HCT116 (cell line): ENCODE measurements around the gene FLACC1. TPM values are rescaled to one million over a fixed set of nuclear protein-coding genes. Genes with fewer than 3 reads are reported as not detected.

ENCODE experiments used
- ATAC-seq: fragments of 200-7000 bp; cut with Tn5 transposase; 2 replicates; pipeline ENCODE4 v1.9.1; 2020; ENCODE audit warnings: mild to moderate bottlenecking, moderate library complexity
- BruUV-seq: library from RNA; stranded (reverse); fragments of 400-500 nt; replicated peaks from 2 replicates; lab custom pipeline; 2021; lab: Mats Ljungman, UMichigan
- CTCF ChIA-PET: fragments of 300-600 bp; sonication (Branson Sonifier 250); formaldehyde crosslinking; loops from one replicate; lab custom pipeline; 2021; ENCODE audit warnings: antibody characterized with exemption; lab: Charles Lee
- POLR2A ChIA-PET: fragments of 300-600, 350-600 bp; sonication (Branson Sonifier 250); formaldehyde crosslinking; loops from one replicate; lab custom pipeline; 2021; ENCODE audit warnings: antibody characterized with exemption; lab: Charles Lee
- RAD21 ChIA-PET, 2 experiments: fragments of 300-600 bp; sonication (Branson Sonifier 250); formaldehyde crosslinking; loops; one replicate each; lab custom pipeline; 2023; ENCODE audit warnings: low total read pairs in 2 of 2; ENCODE audit not compliant: uncharacterized antibody in 2 of 2, unreplicated experiment in 2 of 2, low non-redundant PET in 1 of 2; lab: Charles Lee
- DNase-seq: peaks from one replicate; pipeline ENCODE4 v3.0.0-alpha.2; 2010; ENCODE audit warnings: low read depth, low spot score
- H2AFZ ChIP-seq: fragments of 200-600 bp; shearing (Covaris generic), sonication (generic); 2 replicates; pipeline ENCODE4 v1.6.1; 2017; ENCODE audit warnings: low read depth, mixed run types, mixed read lengths, antibody characterized with exemption, low read length; ENCODE audit not compliant: poor library complexity, severe bottlenecking
- H3K27ac ChIP-seq: 2 replicates; pipeline ENCODE4 v1.5.1; 2012; ENCODE audit warnings: low read depth, low read length
- H3K27me3 ChIP-seq: fragments of 200-600 bp; sonication (generic); 2 replicates; pipeline ENCODE4 v1.6.1; 2016; ENCODE audit warnings: mixed run types, low read length, mixed read lengths; ENCODE audit not compliant: insufficient read depth
- H3K36me3 ChIP-seq, 2 experiments: fragments of 200-500 bp in 1 of 2; fragments of 200-600 bp in 1 of 2; sonication (Bioruptor generic) in 1 of 2; sonication (generic) in 1 of 2; 2 replicates each; pipeline versions ENCODE4 v1.5.1 to v1.6.1; 2014 to 2016; ENCODE audit warnings: low read length in 2 of 2, inconsistent platforms in 1 of 2, mixed read lengths in 1 of 2, mixed run types in 1 of 2; ENCODE audit not compliant: insufficient read depth in 2 of 2, control insufficient read depth in 1 of 2
- H3K4me1 ChIP-seq, 2 experiments: fragments of 200-600 bp in 1 of 2; sonication (generic) in 1 of 2; 2 replicates each; pipeline versions ENCODE4 v1.5.1 to v1.6.1; 2012 to 2017; ENCODE audit warnings: low read length in 2 of 2, inconsistent platforms in 1 of 2, mild to moderate bottlenecking in 1 of 2, mixed read lengths in 1 of 2, mixed run types in 1 of 2, moderate library complexity in 1 of 2; ENCODE audit not compliant: insufficient read depth in 2 of 2, control insufficient read depth in 1 of 2
- H3K4me2 ChIP-seq: fragments of 200-600 bp; sonication (generic); 2 replicates; pipeline ENCODE4 v1.6.1; 2017; ENCODE audit warnings: mixed run types, low read length, mixed read lengths
- H3K4me3 ChIP-seq, 2 experiments: fragments of 200-600 bp in 1 of 2; sonication (generic) in 1 of 2; replicated peaks in 1 of 2; 2 replicates each; pipeline ENCODE4 v1.5.1; 2011 to 2016; ENCODE audit warnings: low read length in 2 of 2, control low read depth in 1 of 2, low read depth in 1 of 2, mild to moderate bottlenecking in 1 of 2, mixed read lengths in 1 of 2, mixed run types in 1 of 2
- H3K79me2 ChIP-seq: fragments of 200-600 bp; sonication (generic); 2 replicates; pipeline ENCODE4 v1.6.1; 2017; ENCODE audit warnings: mild to moderate bottlenecking, mixed run types, low read length, moderate library complexity, mixed read lengths; ENCODE audit not compliant: insufficient read depth
- H3K9ac ChIP-seq: fragments of 200-600 bp; sonication (generic); 2 replicates; pipeline ENCODE4 v1.6.1; 2016; ENCODE audit warnings: low read length, mixed read lengths
- H3K9me2 ChIP-seq: fragments of 200-600 bp; sonication (generic), shearing (Covaris generic); 2 replicates; pipeline ENCODE4 v1.6.1; 2017; ENCODE audit warnings: mixed run types, mild to moderate bottlenecking, moderate library complexity; ENCODE audit not compliant: insufficient read depth
- H3K9me3 ChIP-seq, 2 experiments: fragments of 200-500 bp in 1 of 2; fragments of 200-600 bp in 1 of 2; sonication (Bioruptor generic) in 1 of 2; sonication (generic) in 1 of 2; 2 replicates each; pipeline ENCODE4 v1.6.1; 2014 to 2017; ENCODE audit warnings: low read length in 2 of 2, mixed read lengths in 2 of 2, inconsistent platforms in 1 of 2, low read depth in 1 of 2, mild to moderate bottlenecking in 1 of 2, mixed run types in 1 of 2, moderate library complexity in 1 of 2; ENCODE audit not compliant: control insufficient read depth in 1 of 2, insufficient read depth in 1 of 2
- H4K20me1 ChIP-seq: fragments of 200-600 bp; sonication (generic), shearing (Covaris generic); 2 replicates; pipeline ENCODE4 v1.6.1; 2017; ENCODE audit warnings: mixed run types, mild to moderate bottlenecking, moderate library complexity; ENCODE audit not compliant: insufficient read depth
- EZH2phosphoT487 ChIP-seq: fragments of 200-600 bp; IDR thresholded peaks from 2 replicates; pipeline ENCODE4 v1.6.1; 2018; ENCODE audit warnings: antibody characterized with exemption, borderline replicate concordance
- RAD21 ChIP-seq: IDR thresholded peaks from 2 replicates; pipeline ENCODE4 v1.6.1; 2012; ENCODE audit warnings: low read depth, mild to moderate bottlenecking
- intact Hi-C: fragments of 100-400 bp; cut with micrococcal nuclease; formaldehyde crosslinking; loops from 2 replicates; pipeline ENCODE4 v1.10.0; 2022
- total RNA-seq: library from RNA; stranded (reverse); gene quantifications from one replicate; pipeline ENCODE4 v1.2.1, GENCODE V29; 2021; ENCODE audit not compliant: unreplicated experiment
- TF ChIP-seq, protein P1 (sequence below), 3 experiments: fragments of 200-600 bp in 1 of 3; sonication (generic) in 1 of 3; IDR thresholded peaks in 2 of 3; conservative IDR thresholded peaks in 1 of 3; 2 replicates each; pipeline ENCODE4 v1.5.1; 2012 to 2017; ENCODE audit warnings: low read depth in 2 of 3, low read length in 2 of 3, antibody characterized with exemption in 1 of 3, borderline replicate concordance in 1 of 3, control low read depth in 1 of 3, mild to moderate bottlenecking in 1 of 3, mixed read lengths in 1 of 3, mixed run types in 1 of 3, moderate library complexity in 1 of 3; ENCODE audit not compliant: insufficient read depth in 1 of 3
- TF ChIP-seq, protein P2 (sequence below): IDR thresholded peaks from 2 replicates; pipeline ENCODE4 v1.6.1; 2011; ENCODE audit warnings: mild to moderate bottlenecking, low read length, moderate library complexity; ENCODE audit not compliant: insufficient replicate concordance; ENCODE audit errors: extremely low read depth

Gene FLACC1
- total RNA-seq, 1 experiment from 2014 or later = 0.74 TPM

DNA sequence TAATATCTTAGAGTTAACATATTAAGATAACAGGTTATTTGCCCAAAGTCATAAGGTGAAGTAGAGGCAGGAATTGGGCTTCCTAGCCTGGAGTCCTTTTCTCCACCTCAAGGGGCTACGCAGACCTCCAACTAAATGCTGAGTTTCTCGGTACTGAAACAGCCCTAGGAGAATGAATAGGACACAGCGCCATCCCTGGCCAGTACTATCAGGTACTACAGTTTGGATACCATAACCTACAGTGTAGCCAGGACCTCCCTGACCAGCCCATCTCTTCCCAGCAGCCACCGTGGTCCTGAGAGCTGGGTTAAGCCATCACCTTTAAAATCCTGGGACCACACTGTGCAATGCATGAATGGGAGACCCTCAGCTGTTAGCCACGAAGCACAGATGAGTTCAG, 81.2 kb downstream of the FLACC1 start:
- no peak for DNase-seq
- Histone ChIP-seq H3K27ac (no peak overlapping the region), H3K27me3 (no peaks in the 10 kb centered on the region), H2AFZ (no peak overlapping the region), H3K36me3 (peaks cover 21 to 22% of the 10 kb centered on the region in 2 experiments), H3K4me3 (no peak overlapping the region), H3K79me2 (no peaks in the 10 kb centered on the region), H3K9me3 (no peaks in the 10 kb centered on the region), H3K4me1 (no peaks in the 10 kb centered on the region)
- POLR2A ChIA-PET = no interaction called here
- BruUV-seq = no TSS peak
- CTCF ChIA-PET = interaction anchor here (1.1 kb wide), 1 partner anchor 11 kb away, joined by 3 read pairs; no protein-coding TSS in a partner anchor
- intact Hi-C loops = no loop called here
- no peak for TF ChIP-seq RAD21
- TF ChIP-seq EZH2phosphoT487 = no peak
- TF ChIP-seq, protein P1, sequence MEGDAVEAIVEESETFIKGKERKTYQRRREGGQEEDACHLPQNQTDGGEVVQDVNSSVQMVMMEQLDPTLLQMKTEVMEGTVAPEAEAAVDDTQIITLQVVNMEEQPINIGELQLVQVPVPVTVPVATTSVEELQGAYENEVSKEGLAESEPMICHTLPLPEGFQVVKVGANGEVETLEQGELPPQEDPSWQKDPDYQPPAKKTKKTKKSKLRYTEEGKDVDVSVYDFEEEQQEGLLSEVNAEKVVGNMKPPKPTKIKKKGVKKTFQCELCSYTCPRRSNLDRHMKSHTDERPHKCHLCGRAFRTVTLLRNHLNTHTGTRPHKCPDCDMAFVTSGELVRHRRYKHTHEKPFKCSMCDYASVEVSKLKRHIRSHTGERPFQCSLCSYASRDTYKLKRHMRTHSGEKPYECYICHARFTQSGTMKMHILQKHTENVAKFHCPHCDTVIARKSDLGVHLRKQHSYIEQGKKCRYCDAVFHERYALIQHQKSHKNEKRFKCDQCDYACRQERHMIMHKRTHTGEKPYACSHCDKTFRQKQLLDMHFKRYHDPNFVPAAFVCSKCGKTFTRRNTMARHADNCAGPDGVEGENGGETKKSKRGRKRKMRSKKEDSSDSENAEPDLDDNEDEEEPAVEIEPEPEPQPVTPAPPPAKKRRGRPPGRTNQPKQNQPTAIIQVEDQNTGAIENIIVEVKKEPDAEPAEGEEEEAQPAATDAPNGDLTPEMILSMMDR (IDR thresholded peaks at IDR 0.05 in 2 of 3, conservative IDR thresholded peaks at IDR 0.05 in 1 of 3; ENCODE audit: borderline replicate concordance in 1 of 3, insufficient read depth in 1 of 3, low read depth in 2 of 3, low read length in 2 of 3) = peak in 2 of 3 experiments; percentile 17 to 41; a peak in 2 of 6 replicates
- TF ChIP-seq, protein P2, sequence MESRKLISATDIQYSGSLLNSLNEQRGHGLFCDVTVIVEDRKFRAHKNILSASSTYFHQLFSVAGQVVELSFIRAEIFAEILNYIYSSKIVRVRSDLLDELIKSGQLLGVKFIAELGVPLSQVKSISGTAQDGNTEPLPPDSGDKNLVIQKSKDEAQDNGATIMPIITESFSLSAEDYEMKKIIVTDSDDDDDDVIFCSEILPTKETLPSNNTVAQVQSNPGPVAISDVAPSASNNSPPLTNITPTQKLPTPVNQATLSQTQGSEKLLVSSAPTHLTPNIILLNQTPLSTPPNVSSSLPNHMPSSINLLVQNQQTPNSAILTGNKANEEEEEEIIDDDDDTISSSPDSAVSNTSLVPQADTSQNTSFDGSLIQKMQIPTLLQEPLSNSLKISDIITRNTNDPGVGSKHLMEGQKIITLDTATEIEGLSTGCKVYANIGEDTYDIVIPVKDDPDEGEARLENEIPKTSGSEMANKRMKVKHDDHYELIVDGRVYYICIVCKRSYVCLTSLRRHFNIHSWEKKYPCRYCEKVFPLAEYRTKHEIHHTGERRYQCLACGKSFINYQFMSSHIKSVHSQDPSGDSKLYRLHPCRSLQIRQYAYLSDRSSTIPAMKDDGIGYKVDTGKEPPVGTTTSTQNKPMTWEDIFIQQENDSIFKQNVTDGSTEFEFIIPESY = no peak
- TF ChIP-seq, all 23 proteins: peak for 1
- no peaks in the 10 kb centered on the region for H4K20me1 ChIP-seq
- H3K9me2 ChIP-seq = no peaks in the 10 kb centered on the region
- peak; percentile 62 for ATAC-seq
- no peak overlapping the region for H3K9ac ChIP-seq
- RAD21 ChIA-PET = no interaction called here
- H3K4me2 ChIP-seq = no peak overlapping the region
